Hepatocyte (in vitro differentiated cells): ENCODE measurements around the gene SLC25A25.

Experiments
- EZH2 ChIP-seq: fragments of 200-600 bp; sonication (generic); IDR thresholded peaks from 2 replicates; pipeline ENCODE4 v1.6.1; 2016; ENCODE audit warnings: antibody characterized with exemption, mild to moderate bottlenecking, borderline replicate concordance
- EZH2phosphoT487 ChIP-seq: fragments of 200-600 bp; sonication (generic); IDR thresholded peaks from one replicate; pipeline ENCODE4 v1.6.1; 2018; ENCODE audit warnings: antibody characterized with exemption, mild to moderate bottlenecking, low read depth, moderate library complexity; ENCODE audit not compliant: unreplicated experiment, severe bottlenecking
- TF ChIP-seq, protein P1 (sequence below): fragments of 200-600 bp; sonication (generic); IDR thresholded peaks from 2 replicates; pipeline ENCODE4 v1.5.1; 2016; ENCODE audit warnings: antibody characterized with exemption, mild to moderate bottlenecking; ENCODE audit not compliant: poor library complexity

DNA sequence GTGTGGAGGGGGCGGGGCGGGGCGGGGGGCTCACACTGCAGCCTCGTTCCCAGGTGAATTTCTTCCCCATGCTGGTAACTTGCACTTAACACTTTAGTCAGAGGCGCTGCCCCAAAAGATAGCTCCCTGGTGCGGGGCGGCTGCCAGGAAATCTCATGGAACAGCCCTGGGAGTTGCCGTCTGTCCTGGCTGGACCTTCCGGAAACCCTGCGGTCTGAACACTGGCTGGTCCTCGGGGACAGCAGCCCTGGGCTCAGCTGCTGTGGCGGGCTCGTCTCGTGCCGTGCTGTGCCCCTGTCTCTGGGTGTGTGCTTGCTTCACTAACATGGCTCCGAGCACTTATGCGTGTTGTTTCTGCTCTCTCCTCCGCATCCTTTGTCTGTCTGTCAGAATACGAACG, 33.7 kb downstream of the SLC25A25 start:
- TF ChIP-seq, protein P1, sequence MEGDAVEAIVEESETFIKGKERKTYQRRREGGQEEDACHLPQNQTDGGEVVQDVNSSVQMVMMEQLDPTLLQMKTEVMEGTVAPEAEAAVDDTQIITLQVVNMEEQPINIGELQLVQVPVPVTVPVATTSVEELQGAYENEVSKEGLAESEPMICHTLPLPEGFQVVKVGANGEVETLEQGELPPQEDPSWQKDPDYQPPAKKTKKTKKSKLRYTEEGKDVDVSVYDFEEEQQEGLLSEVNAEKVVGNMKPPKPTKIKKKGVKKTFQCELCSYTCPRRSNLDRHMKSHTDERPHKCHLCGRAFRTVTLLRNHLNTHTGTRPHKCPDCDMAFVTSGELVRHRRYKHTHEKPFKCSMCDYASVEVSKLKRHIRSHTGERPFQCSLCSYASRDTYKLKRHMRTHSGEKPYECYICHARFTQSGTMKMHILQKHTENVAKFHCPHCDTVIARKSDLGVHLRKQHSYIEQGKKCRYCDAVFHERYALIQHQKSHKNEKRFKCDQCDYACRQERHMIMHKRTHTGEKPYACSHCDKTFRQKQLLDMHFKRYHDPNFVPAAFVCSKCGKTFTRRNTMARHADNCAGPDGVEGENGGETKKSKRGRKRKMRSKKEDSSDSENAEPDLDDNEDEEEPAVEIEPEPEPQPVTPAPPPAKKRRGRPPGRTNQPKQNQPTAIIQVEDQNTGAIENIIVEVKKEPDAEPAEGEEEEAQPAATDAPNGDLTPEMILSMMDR: no peak
- TF ChIP-seq EZH2 (no peak), EZH2phosphoT487 (no peak)
